Left ventricle myocardium inferior (tissue), 1 donor: ENCODE results near the gene SLC48A1. TPM values are rescaled to one million over a fixed set of nuclear protein-coding genes. Genes with fewer than 3 reads are reported as not detected.

ENCODE experiments used
- DNase-seq: peaks from one replicate; pipeline ENCODE4 v3.0.0-alpha.2; 2020
- H3K27ac ChIP-seq: fragments of 200-600 bp; replicated peaks from 2 replicates; pipeline ENCODE4 v1.8.0; 2021
- H3K27me3 ChIP-seq: fragments of 200-600 bp; 2 replicates; pipeline ENCODE4 v1.8.0; 2021; ENCODE audit warnings: low read depth
- H3K36me3 ChIP-seq: fragments of 200-600 bp; 2 replicates; pipeline ENCODE4 v1.8.0; 2021
- H3K4me1 ChIP-seq: fragments of 200-600 bp; 2 replicates; pipeline ENCODE4 v1.8.0; 2021
- H3K4me3 ChIP-seq: fragments of 200-600 bp; 2 replicates; pipeline ENCODE4 v1.8.0; 2021; ENCODE audit warnings: mild to moderate bottlenecking, moderate library complexity
- H3K9me3 ChIP-seq: fragments of 200-600 bp; replicated peaks from 2 replicates; pipeline ENCODE4 v1.8.0; 2021
- intact Hi-C: fragments of 100-400 bp; cut with micrococcal nuclease; formaldehyde crosslinking; loops from one replicate; pipeline ENCODE4 v1.11.0; 2022
- total RNA-seq: library from RNA; stranded (reverse); fragmentation: NEBNext Ultra II Directional; extraction: Animal tissue kit (Norgen Biotek cat#: 25700); gene quantifications from one replicate; pipeline ENCODE4 v1.2.1, GENCODE V29; 2021
- TF ChIP-seq, protein P1 (sequence below): fragments of 200-600 bp; IDR thresholded peaks from 2 replicates; pipeline ENCODE4 v1.8.0; 2021; ENCODE audit warnings: antibody characterized with exemption, mild to moderate bottlenecking, borderline replicate concordance
- donor health status: DM: no; HTN: yes; CAD: no; lungs with severe emphysema.

Gene SLC48A1
- total RNA-seq, 1 donor from 2014 or later = 25.3 TPM

DNA sequence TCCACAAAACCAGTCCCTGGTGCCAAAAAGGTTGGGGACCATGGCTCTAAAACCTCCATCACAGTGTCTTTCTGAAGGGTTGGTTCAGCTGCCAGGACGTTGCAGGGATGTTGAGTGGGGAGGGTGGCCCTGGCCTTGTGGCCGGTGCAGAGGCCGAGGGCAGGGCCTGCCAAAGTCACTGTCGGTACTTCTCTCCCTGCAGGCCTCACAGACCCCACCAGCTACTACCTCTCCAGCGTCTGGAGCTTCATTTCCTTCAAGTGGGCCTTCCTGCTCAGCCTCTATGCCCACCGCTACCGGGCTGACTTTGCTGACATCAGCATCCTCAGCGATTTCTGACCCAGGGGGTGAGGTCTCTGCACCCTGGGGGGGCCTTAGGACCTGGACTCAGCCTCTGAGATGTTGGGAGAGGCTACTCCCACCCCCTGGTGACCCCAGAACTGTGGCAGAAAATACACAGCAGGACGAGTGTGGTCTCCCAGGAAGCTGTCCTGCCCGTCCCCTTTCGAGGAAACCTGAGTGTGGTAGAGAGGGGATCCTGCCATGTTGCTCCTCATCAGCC, 7.0 kb downstream of the SLC48A1 start:
- TF ChIP-seq, protein P1, sequence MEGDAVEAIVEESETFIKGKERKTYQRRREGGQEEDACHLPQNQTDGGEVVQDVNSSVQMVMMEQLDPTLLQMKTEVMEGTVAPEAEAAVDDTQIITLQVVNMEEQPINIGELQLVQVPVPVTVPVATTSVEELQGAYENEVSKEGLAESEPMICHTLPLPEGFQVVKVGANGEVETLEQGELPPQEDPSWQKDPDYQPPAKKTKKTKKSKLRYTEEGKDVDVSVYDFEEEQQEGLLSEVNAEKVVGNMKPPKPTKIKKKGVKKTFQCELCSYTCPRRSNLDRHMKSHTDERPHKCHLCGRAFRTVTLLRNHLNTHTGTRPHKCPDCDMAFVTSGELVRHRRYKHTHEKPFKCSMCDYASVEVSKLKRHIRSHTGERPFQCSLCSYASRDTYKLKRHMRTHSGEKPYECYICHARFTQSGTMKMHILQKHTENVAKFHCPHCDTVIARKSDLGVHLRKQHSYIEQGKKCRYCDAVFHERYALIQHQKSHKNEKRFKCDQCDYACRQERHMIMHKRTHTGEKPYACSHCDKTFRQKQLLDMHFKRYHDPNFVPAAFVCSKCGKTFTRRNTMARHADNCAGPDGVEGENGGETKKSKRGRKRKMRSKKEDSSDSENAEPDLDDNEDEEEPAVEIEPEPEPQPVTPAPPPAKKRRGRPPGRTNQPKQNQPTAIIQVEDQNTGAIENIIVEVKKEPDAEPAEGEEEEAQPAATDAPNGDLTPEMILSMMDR = no peak
- H3K4me3 ChIP-seq = no peak overlapping the region
- peaks cover 67% of the 10 kb centered on the region for H3K4me1 ChIP-seq
- peak overlapping the region; percentile 41 for H3K27ac ChIP-seq
- H3K27me3 ChIP-seq = no peaks in the 10 kb centered on the region
- H3K9me3 ChIP-seq = no peaks in the 10 kb centered on the region
- DNase-seq = no peak
- intact Hi-C loops = loop anchor here (10.0 kb wide), 1 partner anchor 55 kb away; no protein-coding TSS in a partner anchor
- peaks cover 44% of the 10 kb centered on the region for H3K36me3 ChIP-seq

DNA sequence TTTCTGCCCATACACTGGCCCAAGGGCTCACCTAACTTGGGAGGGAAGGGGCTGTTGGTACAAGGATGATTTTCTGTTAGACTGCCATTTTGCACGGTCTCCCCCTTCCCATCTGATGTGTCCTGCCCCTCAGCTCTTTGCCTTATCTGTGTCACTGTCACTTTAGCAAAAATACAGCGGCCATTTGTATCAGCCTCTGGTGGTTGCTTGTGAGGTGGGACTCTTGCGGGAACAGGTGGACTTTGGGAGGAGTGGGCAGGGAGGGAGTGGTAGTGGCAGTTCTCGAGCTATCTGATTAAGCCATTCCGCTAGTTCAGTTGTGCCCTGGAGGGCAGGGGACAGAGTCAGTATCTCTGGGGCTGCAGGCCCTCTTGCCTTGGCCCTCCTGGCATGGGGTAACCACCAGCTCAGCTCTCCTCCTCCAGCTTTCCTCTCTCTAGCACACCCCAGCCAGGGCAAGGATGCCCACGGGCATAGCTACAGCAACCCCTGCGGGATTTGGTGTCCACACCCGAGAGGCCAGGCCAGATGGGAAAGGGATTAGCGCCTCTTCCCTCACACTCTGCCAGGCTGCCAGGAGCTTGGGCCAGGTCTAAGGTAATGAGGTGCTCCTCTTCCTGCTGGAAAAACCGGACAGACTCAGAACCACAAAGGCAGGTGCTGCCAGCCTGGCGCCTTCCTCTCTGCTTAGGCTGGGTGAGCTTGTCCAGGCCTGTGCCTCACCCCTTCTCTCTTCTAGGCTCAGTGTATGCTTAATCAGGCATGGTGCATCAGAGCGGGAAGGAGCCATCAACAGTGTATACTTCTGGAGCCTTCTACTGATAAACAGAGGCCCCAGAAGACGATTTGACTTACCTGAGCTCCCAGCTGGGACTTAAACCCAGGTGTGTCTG, 8.7 kb downstream of the SLC48A1 start:
- no peak for DNase-seq
- H3K36me3 ChIP-seq = peaks cover 61% of the 10 kb centered on the region
- H3K4me3 ChIP-seq = no peak overlapping the region
- no peaks in the 10 kb centered on the region for H3K27me3 ChIP-seq
- peaks cover 53% of the 10 kb centered on the region for H3K4me1 ChIP-seq
- TF ChIP-seq, protein P1 = no peak
- H3K9me3 ChIP-seq = no peaks in the 10 kb centered on the region
- intact Hi-C loops = no loop called here
- peak overlapping the region; percentile 33 for H3K27ac ChIP-seq

DNA sequence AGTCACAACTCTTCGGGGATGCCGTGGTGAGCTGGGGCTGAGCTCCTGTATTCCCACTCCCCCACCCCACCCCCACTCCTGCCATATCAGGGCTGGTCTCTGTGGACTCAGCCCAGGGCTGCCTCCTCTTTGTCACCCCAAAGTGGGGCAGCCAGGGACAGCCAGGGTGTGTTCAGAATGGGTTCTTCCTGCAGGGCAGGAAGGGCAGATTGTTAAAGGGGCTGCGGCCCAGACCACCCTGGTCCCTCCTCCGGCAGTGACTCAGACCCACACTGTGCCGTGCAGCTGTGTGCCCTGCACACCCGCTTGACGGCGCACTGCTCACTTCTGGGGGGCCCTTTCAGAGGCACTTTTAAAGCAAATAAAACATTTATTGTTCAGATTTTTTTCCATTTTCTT, 9.3 kb downstream of the SLC48A1 start:
- peak overlapping the region; percentile 33 for H3K27ac ChIP-seq
- H3K36me3 ChIP-seq = peaks cover 67% of the 10 kb centered on the region
- H3K4me3 ChIP-seq = no peak overlapping the region
- DNase-seq = no peak
- H3K4me1 ChIP-seq = peaks cover 48% of the 10 kb centered on the region
- TF ChIP-seq, protein P1 = no peak
- no peaks in the 10 kb centered on the region for H3K9me3 ChIP-seq
- intact Hi-C loops = no loop called here
- H3K27me3 ChIP-seq = no peaks in the 10 kb centered on the region

DNA sequence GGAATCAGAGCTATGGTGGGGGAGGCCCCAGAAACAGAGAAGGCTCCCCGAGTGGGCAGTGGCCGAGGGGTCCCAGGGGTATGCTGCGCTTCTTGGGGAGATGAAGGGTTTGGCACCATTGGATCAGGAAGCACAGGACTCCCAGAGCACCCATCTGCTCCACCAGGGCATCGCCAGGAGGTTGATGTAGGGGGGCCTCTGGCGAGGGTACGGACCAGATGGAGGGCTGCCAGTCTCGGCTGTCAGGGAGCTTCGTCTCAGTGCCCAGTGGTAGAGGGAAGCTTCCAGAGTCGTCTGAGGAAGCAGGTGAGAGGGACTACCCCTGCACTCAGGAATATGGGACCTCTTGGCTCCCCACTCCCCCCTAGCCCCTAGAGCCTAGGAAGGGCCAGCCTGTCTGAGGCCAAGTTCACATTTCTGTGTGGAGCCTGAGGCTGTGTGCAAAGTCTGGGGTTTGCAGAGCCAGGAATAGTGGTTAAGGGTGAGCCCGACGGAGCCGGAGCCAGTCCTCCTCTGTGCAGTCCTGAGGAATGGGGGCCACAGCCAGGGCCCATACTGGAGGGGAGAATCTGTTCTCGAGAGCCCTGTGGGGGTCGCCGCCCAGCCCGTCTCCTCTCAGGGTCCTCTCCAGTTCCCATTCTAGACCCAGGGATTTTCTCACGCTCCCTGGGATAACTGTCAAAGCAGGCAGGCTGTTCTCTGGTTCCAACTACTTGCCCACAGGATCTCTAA, 10.2 kb downstream of the SLC48A1 start:
- no peaks in the 10 kb centered on the region for H3K9me3 ChIP-seq
- peaks cover 39% of the 10 kb centered on the region for H3K4me1 ChIP-seq
- H3K27me3 ChIP-seq = no peaks in the 10 kb centered on the region
- TF ChIP-seq, protein P1 = no peak
- no peak for DNase-seq
- H3K4me3 ChIP-seq = no peak overlapping the region
- intact Hi-C loops = no loop called here
- no peak overlapping the region for H3K27ac ChIP-seq
- H3K36me3 ChIP-seq = peaks cover 75% of the 10 kb centered on the region
